HEK293 (cell line): ENCODE data around the gene MICU2.
A peak's percentile ranks its signal among the peaks of the same experiment; 100 is the strongest.

Experiments used
- CTCF ChIA-PET: fragments of 350-600 bp; formaldehyde crosslinking; extraction: SDS; loops from one replicate; lab custom pipeline; 2021; ENCODE audit warnings: antibody characterized with exemption; lab: Yijun Ruan, JAX
- POLR2A ChIA-PET: fragments of 300-600 bp; formaldehyde crosslinking; extraction: SDS; loops from one replicate; lab custom pipeline; 2020; ENCODE audit warnings: antibody characterized with exemption, inconsistent platforms; lab: Yijun Ruan, JAX
- H3K27ac ChIP-seq: fragments of 200-500 bp; sonication (Bioruptor generic); 2 replicates; pipeline ENCODE4 v1.5.1; 2014; ENCODE audit warnings: low read depth, low read length, control low read depth, inconsistent platforms; ENCODE audit errors: extremely low read depth
- H3K36me3 ChIP-seq, 2 experiments: fragments of 200-500 bp in 1 of 2; sonication (Bioruptor generic) in 1 of 2; 1 replicate in 1 of 2; 2 replicates in 1 of 2; pipeline ENCODE4 v1.5.1; 2014 to 2017; ENCODE audit warnings: inconsistent platforms in 2 of 2, low read length in 2 of 2; ENCODE audit not compliant: control insufficient read depth in 2 of 2, insufficient read depth in 1 of 2
- H3K4me1 ChIP-seq: fragments of 200-500 bp; sonication (Bioruptor generic); 2 replicates; pipeline ENCODE4 v1.5.1; 2014; ENCODE audit warnings: mild to moderate bottlenecking, low read length, inconsistent platforms; ENCODE audit not compliant: control insufficient read depth, insufficient read depth
- H3K4me3 ChIP-seq: 2 replicates; pipeline ENCODE4 v1.5.1; 2011; ENCODE audit warnings: low read depth, mild to moderate bottlenecking, control low read depth, low read length, moderate library complexity
- H3K9me3 ChIP-seq: fragments of 200-500 bp; sonication (Bioruptor generic); 2 replicates; pipeline ENCODE4 v1.5.1; 2014; ENCODE audit warnings: low read depth, low read length, inconsistent platforms; ENCODE audit not compliant: control insufficient read depth, insufficient read depth
- FEZF1 ChIP-seq: fragments of 450-650 bp; formaldehyde crosslinking; IDR thresholded peaks from 2 replicates; pipeline ENCODE4 v1.5.1; 2016; ENCODE audit warnings: missing biosample characterization, missing genetic modification characterization
- GLI2 ChIP-seq: fragments of 450-650 bp; formaldehyde crosslinking; IDR thresholded peaks from 2 replicates; pipeline ENCODE4; 2017; ENCODE audit warnings: missing biosample characterization, missing genetic modification characterization, low read depth, borderline replicate concordance
- HOXC10 ChIP-seq: sonication (generic); formaldehyde crosslinking; IDR thresholded peaks from 2 replicates; pipeline ENCODE4 v1.8.1; 2023; ENCODE audit warnings: mild to moderate bottlenecking, missing genetic modification reagents
- OSR2 ChIP-seq: fragments of 450-650 bp; formaldehyde crosslinking; IDR thresholded peaks from 2 replicates; pipeline ENCODE4 v1.5.1; 2016; ENCODE audit warnings: missing biosample characterization, missing genetic modification characterization
- TCF7L2 ChIP-seq: IDR thresholded peaks from 2 replicates; pipeline ENCODE4 v1.6.1; 2011; ENCODE audit warnings: low read depth, mild to moderate bottlenecking, inconsistent platforms, low read length, moderate library complexity, borderline replicate concordance
- TRIM28 ChIP-seq: IDR thresholded peaks from 2 replicates; pipeline ENCODE4 v1.6.1; 2011; ENCODE audit warnings: low read length, control low read depth, borderline replicate concordance
- WT1 ChIP-seq: fragments of 450-650 bp; formaldehyde crosslinking; IDR thresholded peaks from 2 replicates; pipeline ENCODE4 v1.5.1; 2016; ENCODE audit warnings: missing biosample characterization, missing genetic modification characterization
- ZNF112 ChIP-seq: fragments of 450-650 bp; formaldehyde crosslinking; IDR thresholded peaks from 2 replicates; pipeline ENCODE4 v1.5.0; 2017; ENCODE audit warnings: missing biosample characterization, missing genetic modification characterization
- ZNF114 ChIP-seq: fragments of 450-650 bp; formaldehyde crosslinking; IDR thresholded peaks from 2 replicates; pipeline ENCODE4 v1.5.0; 2017; ENCODE audit warnings: missing biosample characterization, missing genetic modification characterization
- ZNF132 ChIP-seq: fragments of 450-650 bp; formaldehyde crosslinking; IDR thresholded peaks from 2 replicates; pipeline ENCODE4 v1.5.1; 2017; ENCODE audit warnings: missing biosample characterization, missing genetic modification characterization, borderline replicate concordance
- ZNF155 ChIP-seq: fragments of 450-650 bp; formaldehyde crosslinking; IDR thresholded peaks from 2 replicates; pipeline ENCODE4 v1.5.1; 2016; ENCODE audit warnings: missing biosample characterization, missing genetic modification characterization
- ZNF223 ChIP-seq: fragments of 450-650 bp; formaldehyde crosslinking; IDR thresholded peaks from 2 replicates; pipeline ENCODE4 v1.5.1; 2016; ENCODE audit warnings: missing biosample characterization, missing genetic modification characterization
- ZNF350 ChIP-seq: fragments of 450-650 bp; formaldehyde crosslinking; IDR thresholded peaks from 2 replicates; pipeline ENCODE4 v1.5.0; 2017; ENCODE audit warnings: missing biosample characterization, mild to moderate bottlenecking, missing genetic modification characterization
- ZNF366 ChIP-seq: fragments of 450-650 bp; formaldehyde crosslinking; conservative IDR thresholded peaks from 2 replicates; pipeline ENCODE4 v1.5.1; 2016; ENCODE audit warnings: missing biosample characterization, missing genetic modification characterization
- ZNF37A ChIP-seq: fragments of 450-650 bp; IDR thresholded peaks from 2 replicates; pipeline ENCODE4 v1.5.1; 2018; ENCODE audit warnings: missing biosample characterization, missing genetic modification characterization
- ZNF416 ChIP-seq: fragments of 450-650 bp; formaldehyde crosslinking; IDR thresholded peaks from 2 replicates; pipeline ENCODE4 v1.5.1; 2016; ENCODE audit warnings: missing biosample characterization, missing genetic modification characterization
- ZNF473 ChIP-seq: fragments of 450-650 bp; formaldehyde crosslinking; IDR thresholded peaks from 2 replicates; pipeline ENCODE4 v1.5.1; 2017; ENCODE audit warnings: missing biosample characterization, missing genetic modification characterization
- ZNF544 ChIP-seq: fragments of 450-650 bp; formaldehyde crosslinking; IDR thresholded peaks from 2 replicates; pipeline ENCODE4 v1.5.0; 2017; ENCODE audit warnings: missing biosample characterization, missing genetic modification characterization
- ZNF600 ChIP-seq: fragments of 450-650 bp; formaldehyde crosslinking; IDR thresholded peaks from 2 replicates; pipeline ENCODE4 v1.5.1; 2016; ENCODE audit warnings: missing biosample characterization, missing genetic modification characterization
- ZNF843 ChIP-seq: fragments of 450-650 bp; formaldehyde crosslinking; IDR thresholded peaks from 2 replicates; pipeline ENCODE4 v1.5.1; 2016; ENCODE audit warnings: missing biosample characterization, missing genetic modification characterization
- TF ChIP-seq, protein P1 (sequence below): fragments of 450-650 bp; formaldehyde crosslinking; IDR thresholded peaks from 2 replicates; pipeline ENCODE4 v1.5.1; 2016; ENCODE audit warnings: missing biosample characterization, missing genetic modification characterization
- TF ChIP-seq, protein P2 (sequence below): fragments of 450-650 bp; formaldehyde crosslinking; IDR thresholded peaks from 2 replicates; pipeline ENCODE4 v1.5.1; 2016; ENCODE audit warnings: missing biosample characterization, missing genetic modification characterization
- TF ChIP-seq, protein P3 (sequence below): fragments of 450-650 bp; formaldehyde crosslinking; IDR thresholded peaks from 2 replicates; pipeline ENCODE4 v1.5.1; 2016; ENCODE audit warnings: missing biosample characterization, missing genetic modification characterization
- TF ChIP-seq, protein P4 (sequence below): fragments of 450-650 bp; formaldehyde crosslinking; IDR thresholded peaks from 2 replicates; pipeline ENCODE4 v1.5.1; 2016; ENCODE audit warnings: missing biosample characterization, missing genetic modification characterization
- TF ChIP-seq, protein P5 (sequence below): fragments of 450-650 bp; formaldehyde crosslinking; IDR thresholded peaks from 2 replicates; pipeline ENCODE4 v1.5.1; 2016; ENCODE audit warnings: missing biosample characterization, missing genetic modification characterization, borderline replicate concordance

Gene MICU2

DNA sequence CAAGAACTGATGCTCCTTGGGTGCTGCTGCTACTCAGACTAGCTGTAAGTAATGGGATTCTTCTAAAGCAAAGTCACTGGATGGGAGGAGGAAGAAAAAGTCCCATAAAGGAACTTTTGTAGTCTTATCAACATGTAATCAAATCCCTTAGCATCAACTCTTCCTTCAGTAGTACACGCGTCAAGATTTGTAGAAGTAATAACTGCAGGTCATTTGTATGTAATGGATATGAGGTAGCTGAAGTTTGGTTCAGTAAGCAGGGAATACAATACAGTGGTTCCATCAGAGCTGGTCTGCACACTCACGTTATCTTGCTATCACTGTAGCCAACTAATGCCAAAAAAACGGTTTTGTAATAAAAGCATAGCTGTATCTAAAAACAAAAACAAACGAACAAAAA is 72.5 kb downstream of the MICU2 start (continued):
- TF ChIP-seq, protein P1, sequence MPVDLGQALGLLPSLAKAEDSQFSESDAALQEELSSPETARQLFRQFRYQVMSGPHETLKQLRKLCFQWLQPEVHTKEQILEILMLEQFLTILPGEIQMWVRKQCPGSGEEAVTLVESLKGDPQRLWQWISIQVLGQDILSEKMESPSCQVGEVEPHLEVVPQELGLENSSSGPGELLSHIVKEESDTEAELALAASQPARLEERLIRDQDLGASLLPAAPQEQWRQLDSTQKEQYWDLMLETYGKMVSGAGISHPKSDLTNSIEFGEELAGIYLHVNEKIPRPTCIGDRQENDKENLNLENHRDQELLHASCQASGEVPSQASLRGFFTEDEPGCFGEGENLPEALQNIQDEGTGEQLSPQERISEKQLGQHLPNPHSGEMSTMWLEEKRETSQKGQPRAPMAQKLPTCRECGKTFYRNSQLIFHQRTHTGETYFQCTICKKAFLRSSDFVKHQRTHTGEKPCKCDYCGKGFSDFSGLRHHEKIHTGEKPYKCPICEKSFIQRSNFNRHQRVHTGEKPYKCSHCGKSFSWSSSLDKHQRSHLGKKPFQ (tag by site-specific recombination): no peak
- TF ChIP-seq TCF7L2: no peak
- TF ChIP-seq FEZF1 (tag by site-specific recombination): 0 out of 2 replicates have a peak, but pooled peaks have one; percentile 29
- 0 out of 2 replicates have a peak, but pooled peaks have one; percentile 26 for TF ChIP-seq ZNF843
- no peak for TF ChIP-seq ZNF114 (tag by site-specific recombination)
- peak; percentile 60; the same call in 1 of the 2 replicates for TF ChIP-seq OSR2 (tag by site-specific recombination)
- TF ChIP-seq, protein P2, sequence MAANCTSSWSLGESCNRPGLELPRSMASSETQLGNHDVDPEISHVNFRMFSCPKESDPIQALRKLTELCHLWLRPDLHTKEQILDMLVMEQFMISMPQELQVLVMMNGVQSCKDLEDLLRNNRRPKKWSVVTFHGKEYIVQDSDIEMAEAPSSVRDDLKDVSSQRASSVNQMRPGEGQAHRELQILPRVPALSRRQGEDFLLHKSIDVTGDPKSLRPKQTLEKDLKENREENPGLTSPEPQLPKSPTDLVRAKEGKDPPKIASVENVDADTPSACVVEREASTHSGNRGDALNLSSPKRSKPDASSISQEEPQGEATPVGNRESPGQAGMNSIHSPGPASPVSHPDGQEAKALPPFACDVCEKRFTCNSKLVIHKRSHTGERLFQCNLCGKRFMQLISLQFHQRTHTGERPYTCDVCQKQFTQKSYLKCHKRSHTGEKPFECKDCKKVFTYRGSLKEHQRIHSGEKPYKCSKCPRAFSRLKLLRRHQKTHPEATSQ (tag by site-specific recombination): no peak
- TF ChIP-seq, all 188 proteins: peak for 3

DNA sequence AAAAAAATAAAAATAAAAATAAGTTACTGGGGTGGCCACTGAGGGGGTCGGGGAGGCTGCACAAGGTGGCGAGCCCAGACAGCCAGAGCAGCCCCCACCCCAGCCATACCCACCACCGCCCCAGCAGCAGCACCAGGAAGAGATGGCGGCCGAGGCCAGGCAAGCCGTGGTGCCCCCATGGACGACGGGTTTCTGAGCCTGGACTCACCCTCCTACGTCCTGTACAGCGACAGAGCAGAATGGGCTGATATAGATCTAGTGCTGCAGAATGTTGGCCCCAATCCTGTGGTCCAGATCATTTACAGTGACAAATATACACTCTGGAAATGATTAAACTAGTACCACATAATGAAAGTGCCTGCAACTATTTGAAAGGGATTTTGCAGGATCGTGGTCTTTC is 73.3 kb downstream of the MICU2 start:
- Histone ChIP-seq H3K36me3 (no peaks in the 10 kb centered on the region), H3K4me1 (no peaks in the 10 kb centered on the region), H3K4me3 (no peak overlapping the region), H3K9me3 (no peaks in the 10 kb centered on the region), H3K27ac (no peak overlapping the region)
- CTCF ChIA-PET: no interaction called here
- TF ChIP-seq ZNF37A (tag by site-specific recombination) (no peak), ZNF473 (tag by site-specific recombination) (no peak), ZNF416 (no peak), TRIM28 (no peak), ZNF366 (tag by site-specific recombination) (no peak), ZNF155 (tag by site-specific recombination) (no peak), ZNF544 (tag by site-specific recombination) (no peak), HOXC10 (CRISPR knock-in tag) (no peak), ZNF350 (tag by site-specific recombination) (no peak), WT1 (tag by site-specific recombination) (no peak), ZNF112 (no peak), ZNF132 (tag by site-specific recombination) (no peak), ZNF223 (tag by site-specific recombination) (no peak), FEZF1 (tag by site-specific recombination) (no peak), GLI2 (no peak), ZNF600 (tag by site-specific recombination) (no peak)
- TF ChIP-seq, protein P3, sequence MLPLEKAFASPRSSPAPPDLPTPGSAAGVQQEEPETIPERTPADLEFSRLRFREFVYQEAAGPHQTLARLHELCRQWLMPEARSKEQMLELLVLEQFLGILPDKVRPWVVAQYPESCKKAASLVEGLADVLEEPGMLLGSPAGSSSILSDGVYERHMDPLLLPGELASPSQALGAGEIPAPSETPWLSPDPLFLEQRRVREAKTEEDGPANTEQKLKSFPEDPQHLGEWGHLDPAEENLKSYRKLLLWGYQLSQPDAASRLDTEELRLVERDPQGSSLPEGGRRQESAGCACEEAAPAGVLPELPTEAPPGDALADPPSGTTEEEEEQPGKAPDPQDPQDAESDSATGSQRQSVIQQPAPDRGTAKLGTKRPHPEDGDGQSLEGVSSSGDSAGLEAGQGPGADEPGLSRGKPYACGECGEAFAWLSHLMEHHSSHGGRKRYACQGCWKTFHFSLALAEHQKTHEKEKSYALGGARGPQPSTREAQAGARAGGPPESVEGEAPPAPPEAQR (tag by site-specific recombination): no peak
- TF ChIP-seq, protein P4, sequence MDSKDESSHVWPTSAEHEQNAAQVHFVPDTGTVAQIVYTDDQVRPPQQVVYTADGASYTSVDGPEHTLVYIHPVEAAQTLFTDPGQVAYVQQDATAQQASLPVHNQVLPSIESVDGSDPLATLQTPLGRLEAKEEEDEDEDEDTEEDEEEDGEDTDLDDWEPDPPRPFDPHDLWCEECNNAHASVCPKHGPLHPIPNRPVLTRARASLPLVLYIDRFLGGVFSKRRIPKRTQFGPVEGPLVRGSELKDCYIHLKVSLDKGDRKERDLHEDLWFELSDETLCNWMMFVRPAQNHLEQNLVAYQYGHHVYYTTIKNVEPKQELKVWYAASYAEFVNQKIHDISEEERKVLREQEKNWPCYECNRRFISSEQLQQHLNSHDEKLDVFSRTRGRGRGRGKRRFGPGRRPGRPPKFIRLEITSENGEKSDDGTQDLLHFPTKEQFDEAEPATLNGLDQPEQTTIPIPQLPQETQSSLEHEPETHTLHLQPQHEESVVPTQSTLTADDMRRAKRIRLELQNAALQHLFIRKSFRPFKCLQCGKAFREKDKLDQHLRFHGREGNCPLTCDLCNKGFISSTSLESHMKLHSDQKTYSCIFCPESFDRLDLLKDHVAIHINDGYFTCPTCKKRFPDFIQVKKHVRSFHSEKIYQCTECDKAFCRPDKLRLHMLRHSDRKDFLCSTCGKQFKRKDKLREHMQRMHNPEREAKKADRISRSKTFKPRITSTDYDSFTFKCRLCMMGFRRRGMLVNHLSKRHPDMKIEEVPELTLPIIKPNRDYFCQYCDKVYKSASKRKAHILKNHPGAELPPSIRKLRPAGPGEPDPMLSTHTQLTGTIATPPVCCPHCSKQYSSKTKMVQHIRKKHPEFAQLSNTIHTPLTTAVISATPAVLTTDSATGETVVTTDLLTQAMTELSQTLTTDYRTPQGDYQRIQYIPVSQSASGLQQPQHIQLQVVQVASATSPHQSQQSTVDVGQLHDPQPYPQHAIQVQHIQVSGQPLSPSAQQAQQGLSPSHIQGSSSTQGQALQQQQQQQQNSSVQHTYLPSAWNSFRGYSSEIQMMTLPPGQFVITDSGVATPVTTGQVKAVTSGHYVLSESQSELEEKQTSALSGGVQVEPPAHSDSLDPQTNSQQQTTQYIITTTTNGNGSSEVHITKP (tag by site-specific recombination): no peak
- TF ChIP-seq, protein P5, sequence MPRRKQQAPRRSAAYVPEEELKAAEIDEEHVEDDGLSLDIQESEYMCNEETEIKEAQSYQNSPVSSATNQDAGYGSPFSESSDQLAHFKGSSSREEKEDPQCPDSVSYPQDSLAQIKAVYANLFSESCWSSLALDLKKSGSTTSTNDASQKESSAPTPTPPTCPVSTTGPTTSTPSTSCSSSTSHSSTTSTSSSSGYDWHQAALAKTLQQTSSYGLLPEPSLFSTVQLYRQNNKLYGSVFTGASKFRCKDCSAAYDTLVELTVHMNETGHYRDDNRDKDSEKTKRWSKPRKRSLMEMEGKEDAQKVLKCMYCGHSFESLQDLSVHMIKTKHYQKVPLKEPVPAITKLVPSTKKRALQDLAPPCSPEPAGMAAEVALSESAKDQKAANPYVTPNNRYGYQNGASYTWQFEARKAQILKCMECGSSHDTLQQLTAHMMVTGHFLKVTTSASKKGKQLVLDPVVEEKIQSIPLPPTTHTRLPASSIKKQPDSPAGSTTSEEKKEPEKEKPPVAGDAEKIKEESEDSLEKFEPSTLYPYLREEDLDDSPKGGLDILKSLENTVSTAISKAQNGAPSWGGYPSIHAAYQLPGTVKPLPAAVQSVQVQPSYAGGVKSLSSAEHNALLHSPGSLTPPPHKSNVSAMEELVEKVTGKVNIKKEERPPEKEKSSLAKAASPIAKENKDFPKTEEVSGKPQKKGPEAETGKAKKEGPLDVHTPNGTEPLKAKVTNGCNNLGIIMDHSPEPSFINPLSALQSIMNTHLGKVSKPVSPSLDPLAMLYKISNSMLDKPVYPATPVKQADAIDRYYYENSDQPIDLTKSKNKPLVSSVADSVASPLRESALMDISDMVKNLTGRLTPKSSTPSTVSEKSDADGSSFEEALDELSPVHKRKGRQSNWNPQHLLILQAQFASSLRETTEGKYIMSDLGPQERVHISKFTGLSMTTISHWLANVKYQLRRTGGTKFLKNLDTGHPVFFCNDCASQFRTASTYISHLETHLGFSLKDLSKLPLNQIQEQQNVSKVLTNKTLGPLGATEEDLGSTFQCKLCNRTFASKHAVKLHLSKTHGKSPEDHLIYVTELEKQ (tag by site-specific recombination): no peak
- POLR2A ChIA-PET: no interaction called here
